HG03025 (cell line): ENCODE results near the gene DNAAF1.
"Not testable (repeated sequence)": the region's sequence is repeated elsewhere in the genome, so short reads cannot be mapped to it uniquely, and the experiment has no call there.

Experiments
- ATAC-seq: cut with Tn5 transposase; IDR thresholded peaks from one replicate; pipeline ENCODE4 v1.9.1; 2021; ENCODE audit warnings: mild to moderate bottlenecking, moderate library complexity; ENCODE audit not compliant: unreplicated experiment, low FRiP score

The DNAAF1 gene

GRCh38 chr16:84144859-84145639 is at the start of gene DNAAF1, which contains the start of gene HSDL1:
TSS of gene DNAAF1 (plus strand) at chr16:84145308. CDS start at chr16:84145441, 133 bp downstream.
TSS of gene HSDL1 (minus strand) at chr16:84145177. CDS start at chr16:84131321, 13,856 bp downstream.
- ATAC-seq: peak; percentile 80

GRCh38 chr16:84095466-84095865 is 49.6 kb upstream of the DNAAF1 start:
- ATAC-seq: no peak

- ATAC-seq: no peak
Observed at GRCh38 chr16:84096447-84097005, 48.6 kb upstream of the DNAAF1 start.

GRCh38 chr16:84098939-84099338 is 46.2 kb upstream of the DNAAF1 start:
- ATAC-seq: no peak

GRCh38 chr16:84103678-84104077 is 41.4 kb upstream of the DNAAF1 start:
- ATAC-seq: no peak

- ATAC-seq: no peak
Observed at GRCh38 chr16:84104231-84104630, 40.9 kb upstream of the DNAAF1 start.

GRCh38 chr16:84105301-84105815 is 39.8 kb upstream of the DNAAF1 start:
- no peak for ATAC-seq

GRCh38 chr16:84105948-84106740 is 39.0 kb upstream of the DNAAF1 start:
- no peak for ATAC-seq

- no peak for ATAC-seq
Observed at GRCh38 chr16:84107921-84108320, 37.2 kb upstream of the DNAAF1 start.

- no peak for ATAC-seq
Observed at GRCh38 chr16:84109598-84110335, 35.3 kb upstream of the DNAAF1 start.

GRCh38 chr16:84110527-84110926 is 34.6 kb upstream of the DNAAF1 start:
- no peak for ATAC-seq

GRCh38 chr16:84111525-84111924 is 33.6 kb upstream of the DNAAF1 start:
- ATAC-seq: no peak

GRCh38 chr16:84111949-84112348 is 33.2 kb upstream of the DNAAF1 start:
- not testable (repeated sequence) for ATAC-seq

GRCh38 chr16:84115919-84116719 is 29.0 kb upstream of the DNAAF1 start:
- ATAC-seq: peak; percentile 39

GRCh38 chr16:84116720-84117493 is 28.2 kb upstream of the DNAAF1 start, which contains the start of gene MBTPS1:
TSS of gene MBTPS1 (minus strand) at chr16:84116942. CDS start at chr16:84101783, 15,159 bp downstream.
- peak; percentile 88 for ATAC-seq

GRCh38 chr16:84117494-84117843 is 27.6 kb upstream of the DNAAF1 start:
- no peak for ATAC-seq

GRCh38 chr16:84118315-84118714 is 26.8 kb upstream of the DNAAF1 start:
- ATAC-seq: not testable (repeated sequence)

- ATAC-seq: no peak
Observed at GRCh38 chr16:84119368-84119767, 25.7 kb upstream of the DNAAF1 start.

GRCh38 chr16:84120023-84120422 is 25.1 kb upstream of the DNAAF1 start:
- no peak for ATAC-seq
